Tibial nerve (tissue), 4 donors: ENCODE data around the gene FOXE1. TPM values are rescaled to one million over a fixed set of nuclear protein-coding genes. Genes with fewer than 3 reads are reported as not detected.

ENCODE experiments used
- DNase-seq, 2 donors: peaks; one replicate each; pipeline ENCODE4 v3.0.0-alpha.2; 2019; ENCODE audit warnings: low spot score in 2 of 2
- H3K27ac ChIP-seq, 4 donors: fragments of 200-600 bp; sonication (generic) in 3 of 4; one replicate each; pipeline ENCODE4 v1.5.1; 2017 to 2019; ENCODE audit warnings: mild to moderate bottlenecking in 1 of 4
- H3K27me3 ChIP-seq, 2 donors: fragments of 200-600 bp; sonication (generic) in 1 of 2; one replicate each; pipeline versions ENCODE4 v1.5.1 to v1.6.0; 2017 to 2019
- H3K36me3 ChIP-seq, 3 donors: fragments of 200-600 bp; sonication (generic); one replicate each; pipeline ENCODE4 v1.5.1; 2018 to 2019
- H3K4me1 ChIP-seq, 4 donors: fragments of 200-600 bp; sonication (generic) in 3 of 4; one replicate each; pipeline ENCODE4 v1.5.1; 2017 to 2019
- H3K4me3 ChIP-seq, 4 donors: fragments of 200-600 bp; sonication (generic) in 3 of 4; one replicate each; pipeline ENCODE4 v1.5.1; 2017 to 2019; ENCODE audit warnings: mild to moderate bottlenecking in 1 of 4, moderate library complexity in 1 of 4
- H3K9me3 ChIP-seq, 4 donors: fragments of 200-600 bp; sonication (generic) in 3 of 4; one replicate each; pipeline ENCODE4 v1.5.1; 2017 to 2019
- CTCF ChIP-seq, 5 experiments: fragments of 200-600 bp in 3 of 5; fragments of 450-650 bp in 2 of 5; sonication (generic) in 3 of 5; IDR thresholded peaks; one replicate each; pipeline ENCODE4 v1.5.1; 2016 to 2019; ENCODE audit warnings: antibody characterized with exemption in 5 of 5, mild to moderate bottlenecking in 3 of 5, moderate library complexity in 2 of 5
- EP300 ChIP-seq, 2 donors: sonication (generic); formaldehyde crosslinking; IDR thresholded peaks; one replicate each; pipeline ENCODE4 v1.6.1; 2017; ENCODE audit warnings: antibody characterized with exemption in 2 of 2, mild to moderate bottlenecking in 1 of 2
- POLR2A ChIP-seq, 2 donors: fragments of 450-650 bp; IDR thresholded peaks; one replicate each; pipeline ENCODE4 v1.6.1; 2017; ENCODE audit warnings: antibody characterized with exemption in 2 of 2, mild to moderate bottlenecking in 2 of 2, moderate library complexity in 2 of 2
- WGBS, 2 donors: methylation state at CpG; one replicate each; pipeline ENCODE4 v1.1.5; 2018; 5-methylcytosine and 5-hydroxymethylcytosine counted together
- total RNA-seq, 4 donors: library from RNA; depleted of rRNA; stranded (reverse); fragments of >200 nt; gene quantifications; one replicate each; pipeline ENCODE4 v1.1.0, GENCODE V29; 2016

The FOXE1 gene
- total RNA-seq, 4 donors from 2014 or later: not detected

GRCh38 chr9:97819735-97820134 is 33.3 kb upstream of the FOXE1 start:
- 68 to 74% methylated on average over 1 of the region's 1 CpG for WGBS, 2 donors

GRCh38 chr9:97820373-97820772 is 32.7 kb upstream of the FOXE1 start:
- TF ChIP-seq EP300 (IDR thresholded peaks at IDR 0.05): no peak
- TF ChIP-seq POLR2A (IDR thresholded peaks at IDR 0.05): no peak
- TF ChIP-seq CTCF (IDR thresholded peaks at IDR 0.05): no peak
- Histone ChIP-seq H3K36me3 (no peaks in the 10 kb centered on the region), H3K4me1 (no peaks in the 10 kb centered on the region), H3K9me3 (peaks cover 0 to 35% (median 0%) of the 10 kb centered on the region in 4 donors), H3K4me3 (no peak overlapping the region), H3K27ac (no peak overlapping the region), H3K27me3 (no peaks in the 10 kb centered on the region)
- DNase-seq: no peak
- 30 to 43% methylated on average over 1 of the region's 1 CpG for WGBS, 2 donors

More at GRCh38 chr9:97819735-97820134, 33.3 kb upstream of the FOXE1 start:
- Histone ChIP-seq H3K27me3 (no peaks in the 10 kb centered on the region), H3K9me3 (peaks cover 0 to 31% (median 0%) of the 10 kb centered on the region in 4 donors), H3K4me3 (no peak overlapping the region), H3K27ac (no peak overlapping the region), H3K36me3 (no peaks in the 10 kb centered on the region), H3K4me1 (no peaks in the 10 kb centered on the region)
- no peak for DNase-seq
- TF ChIP-seq CTCF (IDR thresholded peaks at IDR 0.05) (no peak), POLR2A (IDR thresholded peaks at IDR 0.05) (no peak), EP300 (IDR thresholded peaks at IDR 0.05) (no peak)

GRCh38 chr9:97830884-97831829 is 21.9 kb upstream of the FOXE1 start:
- TF ChIP-seq EP300 (IDR thresholded peaks at IDR 0.05) (no peak), CTCF (IDR thresholded peaks at IDR 0.05) (no peak), POLR2A (IDR thresholded peaks at IDR 0.05) (no peak)
- Histone ChIP-seq H3K9me3 (no peaks in the 10 kb centered on the region), H3K4me3 (no peak overlapping the region), H3K27ac (no peak overlapping the region), H3K36me3 (no peaks in the 10 kb centered on the region), H3K4me1 (no peaks in the 10 kb centered on the region), H3K27me3 (no peaks in the 10 kb centered on the region)
- WGBS, 2 donors: 40 to 50% methylated on average over 14 to 15 of the region's 15 CpGs
- no peak for DNase-seq

GRCh38 chr9:97831843-97832636 is 21.0 kb upstream of the FOXE1 start:
- no peaks in the 10 kb centered on the region for H3K4me1 ChIP-seq
- no peaks in the 10 kb centered on the region for H3K36me3 ChIP-seq
- no peaks in the 10 kb centered on the region for H3K27me3 ChIP-seq
- no peak for DNase-seq
- H3K4me3 ChIP-seq: no peak overlapping the region
- no peak overlapping the region for H3K27ac ChIP-seq
- WGBS, 2 donors: 49 to 51% methylated on average over 10 of the region's 10 CpGs
- TF ChIP-seq EP300 (IDR thresholded peaks at IDR 0.05) (no peak), CTCF (IDR thresholded peaks at IDR 0.05) (no peak), POLR2A (IDR thresholded peaks at IDR 0.05) (no peak)
- no peaks in the 10 kb centered on the region for H3K9me3 ChIP-seq

- Histone ChIP-seq H3K27me3 (peaks cover 0 to 10% of the 10 kb centered on the region in 2 donors), H3K36me3 (no peaks in the 10 kb centered on the region), H3K4me1 (no peaks in the 10 kb centered on the region), H3K9me3 (peaks cover 0 to 5% (median 0%) of the 10 kb centered on the region in 4 donors), H3K4me3 (no peak overlapping the region), H3K27ac (no peak overlapping the region)
- DNase-seq: no peak
- no peak for TF ChIP-seq POLR2A (IDR thresholded peaks at IDR 0.05)
- TF ChIP-seq CTCF (IDR thresholded peaks at IDR 0.05): no peak
- no peak for TF ChIP-seq EP300 (IDR thresholded peaks at IDR 0.05)
Measured at GRCh38 chr9:97840521-97840920, 12.5 kb upstream of the FOXE1 start.
